GM12874 (cell line): ENCODE results near the gene MAP3K21.

Experiments
- TF ChIP-seq, protein P1 (sequence below): IDR thresholded peaks from 2 replicates; pipeline ENCODE4 v1.5.1; 2011; ENCODE audit warnings: low read depth, mild to moderate bottlenecking, control low read depth, low read length, moderate library complexity; ENCODE audit not compliant: insufficient read depth

The MAP3K21 gene

DNA sequence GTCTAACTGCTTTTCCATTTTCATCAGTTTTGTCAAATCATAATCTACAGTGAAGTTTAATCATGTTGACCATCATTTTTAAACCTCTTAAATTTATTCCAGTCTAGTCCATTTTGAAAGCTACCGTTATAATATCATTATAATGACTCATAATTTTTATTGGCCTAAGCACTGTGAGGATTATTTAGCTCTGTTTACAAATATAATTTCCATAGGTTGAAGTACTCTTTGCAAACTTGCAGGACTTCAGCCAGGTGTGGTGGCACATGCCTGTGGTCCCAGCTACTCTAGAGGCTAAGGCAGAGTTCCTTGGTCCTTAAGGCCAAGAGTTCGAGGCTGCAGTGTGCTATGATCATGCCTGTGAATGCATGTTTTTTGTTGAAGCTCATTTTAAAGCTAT lies 54.3 kb downstream of the MAP3K21 start:
- TF ChIP-seq, protein P1, sequence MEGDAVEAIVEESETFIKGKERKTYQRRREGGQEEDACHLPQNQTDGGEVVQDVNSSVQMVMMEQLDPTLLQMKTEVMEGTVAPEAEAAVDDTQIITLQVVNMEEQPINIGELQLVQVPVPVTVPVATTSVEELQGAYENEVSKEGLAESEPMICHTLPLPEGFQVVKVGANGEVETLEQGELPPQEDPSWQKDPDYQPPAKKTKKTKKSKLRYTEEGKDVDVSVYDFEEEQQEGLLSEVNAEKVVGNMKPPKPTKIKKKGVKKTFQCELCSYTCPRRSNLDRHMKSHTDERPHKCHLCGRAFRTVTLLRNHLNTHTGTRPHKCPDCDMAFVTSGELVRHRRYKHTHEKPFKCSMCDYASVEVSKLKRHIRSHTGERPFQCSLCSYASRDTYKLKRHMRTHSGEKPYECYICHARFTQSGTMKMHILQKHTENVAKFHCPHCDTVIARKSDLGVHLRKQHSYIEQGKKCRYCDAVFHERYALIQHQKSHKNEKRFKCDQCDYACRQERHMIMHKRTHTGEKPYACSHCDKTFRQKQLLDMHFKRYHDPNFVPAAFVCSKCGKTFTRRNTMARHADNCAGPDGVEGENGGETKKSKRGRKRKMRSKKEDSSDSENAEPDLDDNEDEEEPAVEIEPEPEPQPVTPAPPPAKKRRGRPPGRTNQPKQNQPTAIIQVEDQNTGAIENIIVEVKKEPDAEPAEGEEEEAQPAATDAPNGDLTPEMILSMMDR, result no peak

DNA sequence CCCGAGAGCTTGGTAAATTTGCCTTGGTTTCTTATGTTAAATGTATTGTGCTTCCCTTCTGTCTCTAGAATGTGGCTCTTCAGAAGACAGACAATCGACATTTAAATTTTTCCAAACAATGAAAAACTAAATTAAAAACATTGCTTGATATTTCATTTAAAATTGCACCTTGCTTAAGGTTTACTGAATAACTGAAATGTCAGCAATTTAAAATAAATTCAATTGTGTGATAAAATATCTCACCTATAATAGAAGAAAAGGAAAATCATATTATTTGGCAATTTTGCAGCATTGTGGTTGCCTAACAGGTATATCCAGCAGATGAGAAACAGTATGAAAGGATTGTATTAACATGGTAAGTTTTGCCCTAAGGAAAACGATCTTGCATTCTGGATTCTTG lies 56.5 kb downstream of the MAP3K21 start:
- TF ChIP-seq, protein P1, result no peak

DNA sequence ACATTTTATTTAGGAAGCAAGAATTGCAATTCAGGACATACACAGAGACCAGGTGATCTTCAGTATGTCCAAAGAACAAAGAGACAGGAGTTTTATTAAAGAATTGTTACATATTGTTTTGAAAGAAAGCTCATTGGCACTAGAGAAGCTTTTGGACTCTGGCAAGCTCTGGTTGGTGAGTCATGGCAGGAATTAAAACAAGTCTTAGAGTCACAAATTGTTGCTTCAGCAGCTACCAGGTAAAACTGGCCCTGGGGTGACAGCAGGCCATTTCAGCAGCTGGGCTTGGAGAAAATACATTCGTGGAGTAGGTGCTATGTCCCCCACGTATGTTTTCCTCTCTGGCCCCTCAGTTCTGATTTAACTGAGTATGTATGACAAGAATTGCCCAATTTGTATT lies 58.8 kb downstream of the MAP3K21 start:
- TF ChIP-seq, protein P1, result no peak

DNA sequence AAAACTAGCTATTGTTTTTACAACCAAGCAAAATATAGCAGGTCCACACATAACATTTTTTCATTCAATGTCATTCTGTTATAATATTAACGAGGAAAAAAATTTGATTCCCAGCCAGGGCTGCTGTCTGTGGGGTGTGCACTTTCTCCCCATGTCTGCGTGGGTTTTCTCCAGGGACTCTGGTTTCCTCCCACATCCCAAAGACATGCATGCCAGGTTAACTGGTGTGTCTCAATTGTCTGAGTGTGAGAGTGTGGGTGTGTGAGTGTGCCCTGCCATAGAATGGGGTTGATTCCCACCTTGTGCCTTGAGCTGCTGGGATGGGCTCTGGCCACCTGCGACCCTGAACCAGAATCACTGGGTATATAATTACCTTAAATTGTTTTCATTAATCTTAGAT lies 60.1 kb downstream of the MAP3K21 start:
- TF ChIP-seq, protein P1, result no peak

DNA sequence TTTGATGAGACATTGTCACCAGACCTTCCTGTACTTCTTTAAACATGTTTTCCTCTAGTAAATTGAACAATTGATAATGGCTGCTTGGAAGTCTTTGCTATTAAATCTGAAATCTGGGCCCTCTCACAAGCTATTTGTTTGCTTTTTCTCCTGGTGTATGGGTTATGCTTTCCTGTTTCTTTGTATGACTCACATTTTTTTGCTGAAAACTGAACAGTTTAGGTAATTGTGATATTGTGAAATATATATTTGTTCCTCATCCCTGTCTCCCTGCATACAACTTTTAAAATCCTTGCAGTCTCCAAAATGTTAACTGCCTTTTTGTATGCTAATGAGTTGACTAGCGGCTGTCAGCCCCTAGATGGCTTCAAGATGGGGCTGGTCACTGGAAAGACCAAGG lies 61.6 kb downstream of the MAP3K21 start:
- TF ChIP-seq, protein P1, result no peak

DNA sequence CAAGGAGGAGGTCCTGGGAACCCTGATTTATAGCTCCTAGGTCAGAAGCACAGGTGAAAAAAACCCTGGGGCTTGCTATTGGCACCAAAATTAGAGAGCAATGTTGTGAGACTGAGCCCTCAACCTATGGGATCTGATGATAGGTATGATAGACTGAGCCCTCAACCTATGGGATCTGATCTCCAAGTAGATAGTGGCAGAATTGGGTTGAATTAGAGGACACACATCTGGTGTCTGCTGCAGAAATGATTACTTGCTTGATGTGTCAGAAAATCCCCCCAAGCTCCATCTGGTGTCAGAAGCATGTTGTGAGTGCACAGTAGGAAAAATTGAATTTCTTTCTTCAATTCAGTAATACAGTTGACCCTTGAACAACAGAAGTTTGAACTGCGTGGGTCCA lies 62.4 kb downstream of the MAP3K21 start:
- TF ChIP-seq, protein P1, result no peak

DNA sequence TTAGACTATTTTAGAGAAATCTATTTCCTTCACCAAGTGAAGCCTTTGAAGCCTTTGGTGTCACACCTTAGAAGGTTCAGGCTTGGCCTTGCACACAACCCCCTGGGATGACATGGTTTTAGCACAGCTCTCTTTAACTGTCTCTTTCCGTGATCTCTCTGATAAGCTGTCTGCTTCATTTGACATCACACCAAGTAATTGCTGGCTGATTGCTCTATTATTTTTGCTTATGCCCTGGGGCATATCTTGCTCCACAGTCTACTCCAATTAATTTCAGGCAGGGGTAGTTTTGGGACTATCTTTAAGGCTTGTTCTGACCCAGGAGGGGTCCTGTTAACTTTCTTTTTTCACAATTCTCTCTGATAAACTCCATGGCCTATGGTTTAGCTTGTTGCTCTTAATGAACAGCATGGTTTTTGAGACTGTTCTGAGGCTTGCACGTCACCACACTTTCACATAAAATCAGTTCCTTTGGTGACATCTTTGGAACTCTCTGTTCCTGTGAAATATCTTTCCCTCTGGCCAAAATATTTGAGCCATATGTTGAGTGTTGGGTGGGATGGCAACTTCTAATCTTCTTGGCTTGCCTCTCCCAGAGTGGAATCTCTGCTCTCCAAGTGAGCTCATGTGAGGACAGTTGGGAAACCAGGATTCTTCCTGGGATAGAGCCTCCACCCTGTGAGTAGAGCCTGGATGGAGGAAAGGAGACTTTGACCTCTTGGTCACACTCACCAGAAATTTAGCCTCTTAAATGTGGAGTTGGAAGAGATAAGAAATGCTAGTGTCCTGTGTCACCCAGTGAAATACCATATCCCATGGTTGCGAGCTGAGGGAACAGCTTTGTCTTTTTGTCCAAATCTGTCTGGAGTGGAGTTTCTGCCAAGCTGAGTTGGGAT lies 63.6 kb downstream of the MAP3K21 start:
- TF ChIP-seq, protein P1, result no peak
